HG03469 (cell line): ENCODE results near the gene RBPJL.
A peak's percentile ranks its signal among the peaks of the same experiment; 100 is the strongest.

Source experiments
- ATAC-seq: cut with Tn5 transposase; IDR thresholded peaks from one replicate; pipeline ENCODE4 v1.9.1; 2021; ENCODE audit warnings: mild to moderate bottlenecking, moderate library complexity, moderate number of reproducible peaks; ENCODE audit not compliant: unreplicated experiment

Gene RBPJL

GRCh38 chr20:45358282-45359068 is 51.8 kb downstream of the RBPJL start:
- no peak for ATAC-seq

GRCh38 chr20:45359069-45359405 is 52.4 kb downstream of the RBPJL start:
- no peak for ATAC-seq

- no peak for ATAC-seq
Measured at GRCh38 chr20:45359406-45360148, 52.9 kb downstream of the RBPJL start.

- ATAC-seq, result no peak
Measured at GRCh38 chr20:45361793-45362192, 55.2 kb downstream of the RBPJL start.

GRCh38 chr20:45362804-45363610 is 56.4 kb downstream of the RBPJL start, which contains the start of gene SYS1:
TSS of gene SYS1 (plus strand) at chr20:45363156. CDS start at chr20:45363532, 376 bp downstream.
- ATAC-seq, result peak; percentile 74

- ATAC-seq, result no peak
Measured at GRCh38 chr20:45363611-45364492, 57.2 kb downstream of the RBPJL start.

GRCh38 chr20:45365444-45365970 is 58.9 kb downstream of the RBPJL start:
- ATAC-seq, result no peak

GRCh38 chr20:45366192-45366591 is 59.6 kb downstream of the RBPJL start:
- no peak for ATAC-seq

- no peak for ATAC-seq
Measured at GRCh38 chr20:45366631-45367030, 60.0 kb downstream of the RBPJL start.

GRCh38 chr20:45367126-45367525 is 60.5 kb downstream of the RBPJL start:
- ATAC-seq, result no peak
